GM12801 (cell line): ENCODE data around the gene DPEP3.

Source experiments
- TF ChIP-seq, protein P1 (sequence below): IDR thresholded peaks from one replicate; pipeline ENCODE4 v1.5.1; 2011; ENCODE audit warnings: control low read depth; ENCODE audit not compliant: insufficient read length; ENCODE audit errors: extremely low read depth

DPEP3 gene

DNA sequence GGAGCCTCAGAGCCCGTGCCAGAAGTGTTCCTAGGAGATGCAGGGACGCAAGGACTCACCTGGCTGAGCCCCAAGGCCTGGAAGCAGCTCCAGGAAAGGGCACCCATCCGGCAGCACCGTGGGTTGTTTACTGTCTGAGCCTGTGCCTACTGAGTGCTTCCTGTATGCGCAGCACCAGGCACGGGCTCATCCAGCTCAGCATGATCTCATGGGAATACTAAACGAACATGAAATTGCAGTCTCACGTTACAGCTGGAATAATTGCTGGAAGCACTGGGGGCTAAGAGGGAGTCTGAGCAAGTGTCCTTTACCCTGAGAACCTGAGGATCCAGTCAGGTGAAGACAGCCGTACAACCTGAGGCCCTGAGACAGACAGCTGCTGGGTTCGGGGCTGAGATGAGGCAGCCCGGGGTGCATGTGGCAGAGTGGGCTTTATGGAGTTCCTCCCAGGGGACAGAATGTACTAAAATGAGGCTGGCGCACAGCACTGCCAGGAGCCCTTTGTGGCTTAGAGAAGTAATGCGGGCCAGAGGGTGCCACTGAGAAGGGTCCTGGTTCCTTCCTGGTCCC is 54.0 kb downstream of the DPEP3 start:
- TF ChIP-seq, protein P1, sequence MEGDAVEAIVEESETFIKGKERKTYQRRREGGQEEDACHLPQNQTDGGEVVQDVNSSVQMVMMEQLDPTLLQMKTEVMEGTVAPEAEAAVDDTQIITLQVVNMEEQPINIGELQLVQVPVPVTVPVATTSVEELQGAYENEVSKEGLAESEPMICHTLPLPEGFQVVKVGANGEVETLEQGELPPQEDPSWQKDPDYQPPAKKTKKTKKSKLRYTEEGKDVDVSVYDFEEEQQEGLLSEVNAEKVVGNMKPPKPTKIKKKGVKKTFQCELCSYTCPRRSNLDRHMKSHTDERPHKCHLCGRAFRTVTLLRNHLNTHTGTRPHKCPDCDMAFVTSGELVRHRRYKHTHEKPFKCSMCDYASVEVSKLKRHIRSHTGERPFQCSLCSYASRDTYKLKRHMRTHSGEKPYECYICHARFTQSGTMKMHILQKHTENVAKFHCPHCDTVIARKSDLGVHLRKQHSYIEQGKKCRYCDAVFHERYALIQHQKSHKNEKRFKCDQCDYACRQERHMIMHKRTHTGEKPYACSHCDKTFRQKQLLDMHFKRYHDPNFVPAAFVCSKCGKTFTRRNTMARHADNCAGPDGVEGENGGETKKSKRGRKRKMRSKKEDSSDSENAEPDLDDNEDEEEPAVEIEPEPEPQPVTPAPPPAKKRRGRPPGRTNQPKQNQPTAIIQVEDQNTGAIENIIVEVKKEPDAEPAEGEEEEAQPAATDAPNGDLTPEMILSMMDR, result no peak
